22Rv1 (cell line): ENCODE results near the gene CHM.
"Not testable (repeated sequence)": the region's sequence is repeated elsewhere in the genome, so short reads cannot be mapped to it uniquely, and the experiment has no call there.

ENCODE experiments used
- H3K27ac ChIP-seq: fragments of 450-650 bp; 2 replicates; pipeline ENCODE4 v1.5.1; 2017
- CTCF ChIP-seq: fragments of 450-650 bp; IDR thresholded peaks from 2 replicates; pipeline ENCODE4 v1.5.1; 2017; ENCODE audit warnings: mild to moderate bottlenecking
- ZFX ChIP-seq: fragments of 450-650 bp; IDR thresholded peaks from 2 replicates; pipeline ENCODE4 v1.6.1; 2017; ENCODE audit warnings: antibody characterized with exemption, borderline replicate concordance

The CHM gene

DNA sequence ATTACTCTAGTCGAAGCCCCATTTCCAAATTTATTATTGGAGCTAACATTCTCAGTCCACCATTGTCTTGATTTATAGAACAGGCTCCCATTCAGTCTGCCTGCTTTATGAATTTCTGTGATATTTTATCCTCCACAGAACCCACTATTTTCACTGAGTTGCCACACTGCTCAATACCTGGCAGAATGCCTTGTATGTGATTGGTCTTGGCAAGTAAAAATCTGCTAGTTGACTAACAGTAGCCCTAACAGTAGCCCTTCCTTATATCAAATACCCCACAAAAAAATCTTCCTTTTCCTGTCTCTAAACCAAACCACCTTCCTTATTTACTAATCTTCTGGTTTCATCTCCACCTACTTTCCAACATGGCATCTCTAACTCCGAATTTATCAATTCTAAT, 82.6 kb downstream of the CHM start:
- TF ChIP-seq CTCF (no peak), ZFX (no peak)

GRCh38 chrX:85963736-85964135, 83.6 kb downstream of the CHM start:
- no peak overlapping the region for H3K27ac ChIP-seq
- TF ChIP-seq ZFX (no peak), CTCF (no peak)

More for the DNA sequence above, 82.6 kb downstream of the CHM start:
- no peak overlapping the region for H3K27ac ChIP-seq

DNA sequence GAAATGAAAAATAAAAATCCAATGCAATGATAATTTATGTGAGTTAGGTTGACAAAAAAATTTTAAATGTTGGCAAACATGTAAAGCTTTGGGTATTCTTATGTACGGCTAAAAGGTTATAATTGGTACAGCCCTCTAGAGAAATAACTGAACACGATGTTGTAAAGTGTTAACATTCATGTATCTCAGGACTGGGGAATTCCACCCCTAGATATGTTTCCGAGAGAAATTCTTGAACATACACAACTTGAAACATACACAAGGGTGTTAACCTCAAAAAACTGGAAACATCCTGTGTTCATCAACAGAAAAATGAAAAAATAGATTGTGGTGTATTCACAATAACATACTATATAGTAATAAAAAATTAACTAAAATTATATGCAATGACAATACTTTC, 91.8 kb downstream of the CHM start:
- TF ChIP-seq ZFX = no peak
- no peak for TF ChIP-seq CTCF
- H3K27ac ChIP-seq = no peak overlapping the region

DNA sequence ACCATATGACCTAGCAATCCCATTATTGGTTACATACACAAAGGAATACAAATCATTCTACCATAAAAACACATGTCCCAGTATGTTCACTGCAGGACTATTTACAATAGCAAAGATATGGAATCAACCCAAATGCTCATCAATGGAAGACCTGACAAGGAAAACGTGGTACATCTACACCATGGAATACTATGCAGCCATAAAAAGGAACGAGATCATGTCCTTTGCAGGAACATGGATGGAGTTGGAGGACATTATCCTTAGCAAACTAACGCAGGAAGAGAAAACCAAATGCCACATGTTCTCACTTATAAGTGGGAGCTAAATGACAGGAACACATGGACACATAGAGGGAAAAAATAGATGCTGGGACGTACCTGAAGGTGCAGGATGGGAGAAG, 102.6 kb downstream of the CHM start:
- H3K27ac ChIP-seq = not testable (repeated sequence)

DNA sequence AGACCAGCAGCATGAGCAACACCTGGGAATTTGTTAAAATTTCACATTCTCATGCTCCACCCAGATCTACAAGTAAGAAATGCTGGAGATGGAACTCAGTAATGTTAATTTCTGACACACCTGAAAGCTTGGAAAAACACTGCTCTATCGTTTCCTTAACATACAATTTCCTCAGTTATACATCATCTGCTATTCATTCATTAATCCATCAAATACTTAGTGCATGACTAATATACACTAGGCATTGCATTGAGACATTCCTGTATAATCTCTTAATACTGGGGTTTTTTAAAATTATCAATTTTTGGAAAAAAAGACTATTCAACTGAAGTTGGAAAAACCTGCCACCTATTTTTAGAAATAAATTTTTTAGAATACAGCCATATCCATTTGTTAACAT, 106.1 kb downstream of the CHM start:
- no peak overlapping the region for H3K27ac ChIP-seq
- TF ChIP-seq CTCF (no peak), ZFX (no peak)

- not testable (repeated sequence) for H3K27ac ChIP-seq
Measured at GRCh38 chrX:85939942-85940341, 107.4 kb downstream of the CHM start.

- H3K27ac ChIP-seq = not testable (repeated sequence)
Measured at GRCh38 chrX:85934399-85934798, 113.0 kb downstream of the CHM start.

GRCh38 chrX:85930099-85930498, 117.3 kb downstream of the CHM start:
- TF ChIP-seq CTCF = no peak
- no peak for TF ChIP-seq ZFX
- no peak overlapping the region for H3K27ac ChIP-seq

DNA sequence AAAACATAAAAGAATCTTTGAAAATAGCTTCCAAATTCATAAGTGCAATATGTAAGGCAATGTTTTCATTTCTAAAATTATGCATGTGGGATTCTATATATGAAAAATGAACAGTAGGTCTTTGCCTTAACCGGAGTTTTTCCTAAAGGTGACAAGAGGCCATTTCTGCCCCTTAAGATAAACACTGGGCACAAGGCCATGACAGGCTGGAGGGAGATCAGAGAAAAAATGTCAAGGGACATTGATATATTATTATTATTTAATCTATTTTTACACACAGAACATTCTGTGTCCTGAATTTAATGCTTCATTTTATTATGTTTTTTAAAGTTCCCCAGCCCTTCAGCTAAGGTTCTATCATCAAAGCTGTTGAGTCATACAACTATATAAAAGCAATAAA, 118.8 kb downstream of the CHM start:
- TF ChIP-seq ZFX = no peak
- TF ChIP-seq CTCF = no peak
- no peak overlapping the region for H3K27ac ChIP-seq
